Posterior cingulate gyrus (tissue), 11 donors: ENCODE measurements around the gene PON3.
"Not testable (repeated sequence)": the region's sequence is repeated elsewhere in the genome, so short reads cannot be mapped to it uniquely, and the experiment has no call there.

ENCODE experiments used
- DNase-seq, 10 donors: peaks; one replicate each; pipeline versions ENCODE4 v3.0.0 to v3.0.0-alpha.2; 2020 to 2021; ENCODE audit warnings: mixed read lengths in 3 of 10
- intact Hi-C: fragments of 100-400 bp; cut with DNase I; formaldehyde crosslinking; loops from one replicate; pipeline ENCODE4 v1.15.1; 2023

Gene PON3

DNA sequence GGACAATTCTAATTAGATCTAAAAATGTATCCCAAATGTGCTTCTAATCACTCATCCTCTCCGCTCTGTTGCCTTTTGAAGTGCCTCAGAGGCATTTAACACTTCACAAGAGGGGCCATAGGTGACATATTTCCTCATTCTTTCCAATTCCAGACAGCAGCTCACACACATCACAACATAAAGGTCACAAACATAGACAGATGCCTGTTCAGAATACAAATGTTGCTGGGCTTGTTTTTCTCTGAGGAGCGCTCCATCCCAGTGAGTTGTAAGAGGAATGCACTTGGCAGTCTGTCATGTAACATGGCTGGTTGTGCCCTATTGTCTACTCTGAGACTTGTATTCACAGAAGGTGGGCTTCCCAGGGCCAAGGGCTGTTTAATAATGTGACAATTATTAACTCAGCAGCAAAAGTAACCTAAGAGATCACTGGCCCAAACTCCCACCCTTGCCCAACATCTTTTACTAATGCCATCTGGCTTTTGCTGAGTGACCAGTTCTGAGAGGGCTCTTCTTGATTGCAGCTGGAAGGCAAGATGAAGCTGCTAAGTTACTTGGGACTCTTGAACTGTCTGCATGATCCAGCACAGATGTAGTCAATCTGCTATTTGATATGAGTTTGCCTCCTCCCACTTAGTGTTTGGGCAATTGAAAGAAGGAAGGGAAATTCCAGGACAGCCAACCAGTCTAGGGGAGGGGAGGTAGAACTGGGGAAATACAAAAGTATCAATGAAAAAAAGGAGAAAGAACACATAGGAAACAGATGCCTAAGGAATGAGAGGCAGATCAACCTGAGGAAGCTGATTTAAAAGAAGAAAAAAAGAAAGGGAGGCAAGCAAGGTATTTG, 25.0 kb upstream of the PON3 start:
- peak in 1 of 10 donors; percentile 38 for DNase-seq
- intact Hi-C loops: no loop called here

DNA sequence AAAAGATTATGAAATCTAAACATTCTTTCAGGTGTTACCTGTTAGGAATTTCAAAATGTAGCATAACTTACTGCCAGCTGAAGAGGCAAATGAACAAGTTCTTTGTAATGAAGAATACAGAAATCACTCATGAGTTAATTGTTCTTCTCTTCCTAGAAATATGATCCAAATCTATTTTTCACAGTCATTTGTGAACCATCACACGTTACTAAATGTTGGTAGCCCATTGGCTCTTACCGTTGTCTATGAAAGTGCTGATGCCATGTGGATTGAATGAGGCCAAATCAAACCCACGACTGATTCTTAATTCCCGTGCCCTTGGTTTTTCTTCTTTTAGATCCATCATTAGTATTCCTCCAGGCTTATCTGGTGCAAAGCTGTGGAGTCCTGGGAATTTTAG, 15.9 kb upstream of the PON3 start:
- no peak for DNase-seq
- intact Hi-C loops: no loop called here

DNA sequence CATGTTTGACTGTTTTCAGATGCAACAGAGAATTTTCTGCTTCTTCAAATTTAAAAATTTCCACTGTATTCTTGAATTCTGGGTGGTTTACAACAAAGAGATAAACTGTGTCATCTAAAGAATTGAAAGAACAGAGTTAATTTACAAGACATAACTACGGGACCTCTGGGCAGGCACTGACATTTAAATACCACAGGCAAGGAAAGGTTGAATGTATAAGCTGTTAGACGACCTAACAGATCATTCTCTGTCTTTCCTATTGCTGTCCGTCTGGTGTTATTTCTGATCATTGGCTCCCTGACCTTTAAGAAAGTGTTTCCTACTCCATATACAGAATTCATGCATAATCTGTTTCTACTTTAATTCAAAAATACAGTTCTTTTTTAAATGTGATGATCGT, 15.5 kb upstream of the PON3 start:
- no peak for DNase-seq
- intact Hi-C loops: no loop called here

DNA sequence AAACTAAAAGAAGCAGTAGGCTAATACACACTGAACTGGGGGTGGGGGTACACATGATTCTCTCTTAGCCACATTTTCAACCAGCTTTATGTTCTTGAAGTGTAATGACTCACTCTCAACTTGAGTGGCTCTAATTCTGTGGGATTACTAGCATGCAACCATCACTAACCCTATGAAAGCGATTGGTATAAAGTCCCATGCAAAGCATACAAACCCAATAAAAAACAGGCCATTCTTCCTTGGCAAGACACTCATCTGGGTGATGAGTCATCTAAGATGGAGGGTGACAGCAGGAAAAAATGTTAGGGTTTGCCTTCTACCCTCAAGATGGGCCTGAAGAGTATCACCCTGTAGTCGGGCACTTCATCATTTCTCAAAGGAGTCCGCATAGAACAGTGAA, 14.9 kb upstream of the PON3 start:
- DNase-seq: no peak
- intact Hi-C loops: no loop called here

DNA sequence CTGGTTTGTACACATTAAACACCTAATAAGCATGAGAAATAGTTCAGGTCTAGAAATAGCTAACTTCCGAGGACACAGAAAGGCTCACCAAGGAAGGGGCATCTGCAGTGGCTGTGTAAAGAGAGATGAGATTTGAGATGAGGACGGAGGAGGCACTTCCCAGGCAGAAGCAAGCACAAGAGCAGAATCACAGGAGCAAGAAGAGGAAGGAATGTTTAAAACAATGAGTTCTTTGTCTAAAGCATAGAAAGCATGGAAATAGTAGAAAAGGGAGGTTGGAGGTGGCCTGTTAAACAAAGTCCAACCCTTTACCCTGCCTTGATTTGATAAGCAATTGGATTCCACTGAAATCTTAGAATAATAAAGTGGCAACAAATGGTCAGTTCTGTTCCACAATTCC, 11.6 kb upstream of the PON3 start:
- no peak for DNase-seq
- intact Hi-C loops: no loop called here

DNA sequence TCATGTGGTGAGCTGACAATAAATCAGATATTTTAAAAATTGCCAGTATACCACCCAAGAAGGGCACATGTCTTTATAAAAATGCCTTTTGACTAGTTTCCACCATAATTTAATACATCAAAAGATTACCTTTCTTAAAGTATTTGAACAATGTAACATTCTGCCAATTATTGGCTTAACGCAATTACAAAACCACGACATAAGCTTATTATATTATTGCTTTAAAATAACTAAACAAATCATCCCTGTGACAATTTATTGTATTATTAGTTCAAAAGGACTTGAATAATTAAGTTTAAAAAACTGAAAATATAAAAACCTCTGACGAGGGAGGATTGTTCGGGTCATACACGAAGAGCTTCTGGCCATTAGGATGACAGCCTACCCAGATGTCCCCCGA, 9.6 kb upstream of the PON3 start:
- intact Hi-C loops: no loop called here

DNA sequence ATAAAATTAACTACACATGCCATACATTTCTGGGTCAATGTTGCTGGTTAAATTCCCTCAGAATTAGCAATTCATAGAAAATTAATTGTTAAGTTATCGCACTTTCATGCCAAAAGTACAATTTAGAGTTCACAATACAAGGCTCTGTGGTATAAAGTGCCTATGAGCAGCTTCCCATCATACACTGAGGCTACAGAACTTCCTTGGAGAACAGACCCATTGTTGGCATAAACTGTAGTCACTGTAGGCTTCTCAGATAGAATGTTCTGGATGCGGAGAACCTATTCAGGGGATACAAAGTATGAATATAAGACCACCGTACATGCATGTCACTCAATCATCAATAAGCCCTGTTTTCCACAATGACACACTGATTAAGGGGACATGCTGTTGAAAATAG, 9.0 kb upstream of the PON3 start:
- intact Hi-C loops: no loop called here
- no peak for DNase-seq

More for the DNA sequence above, 9.6 kb upstream of the PON3 start:
- DNase-seq: no peak

DNA sequence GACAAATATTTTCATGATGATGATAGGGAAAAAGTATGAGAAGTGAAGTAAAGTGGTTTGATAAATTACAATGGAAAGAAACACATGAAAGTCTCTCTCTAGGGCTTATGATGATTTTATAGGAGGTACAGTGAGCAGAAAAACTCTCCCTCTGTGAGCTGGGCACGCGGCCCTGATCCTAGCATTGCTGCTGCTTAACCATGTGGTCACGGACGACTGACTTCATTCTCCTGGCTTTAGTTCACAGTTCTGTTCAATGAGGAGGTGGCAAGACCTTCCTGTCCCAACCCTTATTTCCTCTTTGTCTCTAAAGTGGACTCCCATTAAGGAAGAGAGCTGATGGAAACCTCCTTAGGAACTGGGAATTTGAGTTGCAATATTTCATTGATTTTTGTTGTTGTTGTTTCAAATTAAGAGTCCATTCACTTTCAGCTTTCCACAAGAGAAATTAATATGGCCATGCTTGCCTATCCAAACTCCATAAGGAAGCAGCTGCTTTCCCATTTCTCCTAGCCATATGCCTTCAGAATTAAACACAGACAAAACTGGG, 8.2 kb upstream of the PON3 start:
- DNase-seq: peak in 2 of 10 donors; percentile 33 to 67
- intact Hi-C loops: no loop called here

DNA sequence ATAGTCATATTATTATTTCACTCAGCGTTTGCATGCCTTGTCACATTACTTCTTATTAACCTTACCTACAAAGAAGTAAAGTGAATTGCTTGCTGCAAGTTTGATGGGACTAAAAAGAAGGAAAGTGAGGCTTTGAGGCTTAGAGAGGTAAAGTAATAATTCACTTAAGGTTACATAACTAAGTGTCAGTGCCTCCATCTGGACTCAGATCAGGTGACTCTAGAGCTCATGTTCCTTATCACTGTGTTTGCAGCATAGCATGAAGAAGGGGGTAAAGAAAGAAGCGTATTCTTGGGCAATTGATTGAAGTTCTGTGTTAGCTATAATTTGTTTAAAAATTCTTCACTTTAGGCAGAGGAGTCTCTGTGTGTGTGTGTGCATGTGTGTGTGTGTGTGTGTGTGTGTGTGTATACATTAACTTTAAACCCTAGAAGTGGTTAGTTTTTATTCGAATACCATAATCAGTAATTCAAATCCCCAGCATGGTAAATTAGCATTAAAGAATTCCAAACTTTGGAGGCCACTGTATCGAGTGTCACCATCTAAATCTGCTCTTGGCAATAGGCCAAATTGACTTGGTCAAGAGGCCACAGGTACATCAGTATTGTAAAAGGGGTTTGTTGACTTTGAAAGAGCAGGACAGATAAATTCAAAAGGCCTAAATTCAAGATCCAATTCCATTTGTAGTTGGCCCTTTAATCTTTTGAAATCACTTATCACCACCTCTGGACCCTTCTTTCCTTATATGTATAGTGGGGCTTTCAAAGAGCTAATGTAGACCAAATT, 2.2 kb upstream of the PON3 start:
- intact Hi-C loops: no loop called here
- no peak for DNase-seq

DNA sequence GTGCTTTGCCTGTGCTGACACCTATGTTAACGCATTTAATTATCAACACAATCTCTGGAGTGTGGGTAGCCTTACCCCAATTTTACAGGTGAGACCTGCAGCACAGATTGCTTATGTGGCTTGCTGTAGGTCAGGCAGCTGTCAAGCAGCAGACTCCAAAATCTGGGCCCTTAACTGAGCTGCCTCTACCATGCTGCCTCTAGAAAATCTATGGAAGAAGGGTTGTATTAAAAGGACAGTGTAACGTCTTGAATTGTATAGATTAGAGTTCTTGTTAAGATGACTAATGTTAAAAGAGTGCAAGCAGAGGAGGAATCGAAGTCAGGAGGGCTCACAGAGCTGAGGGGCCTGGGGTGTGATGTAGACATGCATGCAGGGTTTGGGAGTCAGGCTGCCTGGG, 1.2 kb upstream of the PON3 start:
- intact Hi-C loops: no loop called here
- DNase-seq: no peak

DNA sequence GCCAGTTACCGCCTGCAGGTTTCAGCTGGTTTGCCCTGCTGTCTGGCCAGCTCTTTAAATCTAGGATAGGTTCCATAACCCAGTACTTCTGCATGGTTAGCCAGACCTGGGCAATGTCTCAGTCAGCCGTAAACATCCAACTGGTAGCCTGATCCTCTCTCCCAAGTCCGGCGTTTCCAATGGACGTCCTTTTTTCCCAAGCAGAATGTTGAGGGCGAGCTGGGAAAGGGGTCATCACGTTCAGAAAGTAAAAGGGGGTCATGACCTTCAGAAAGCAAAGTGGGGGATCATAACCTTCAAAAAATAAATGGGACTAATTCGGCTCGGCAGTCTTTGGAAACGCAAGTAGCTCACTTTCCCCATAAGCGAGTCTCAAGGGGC, 430 bp downstream of the PON3 start:
- intact Hi-C loops: no loop called here
- no peak for DNase-seq

DNA sequence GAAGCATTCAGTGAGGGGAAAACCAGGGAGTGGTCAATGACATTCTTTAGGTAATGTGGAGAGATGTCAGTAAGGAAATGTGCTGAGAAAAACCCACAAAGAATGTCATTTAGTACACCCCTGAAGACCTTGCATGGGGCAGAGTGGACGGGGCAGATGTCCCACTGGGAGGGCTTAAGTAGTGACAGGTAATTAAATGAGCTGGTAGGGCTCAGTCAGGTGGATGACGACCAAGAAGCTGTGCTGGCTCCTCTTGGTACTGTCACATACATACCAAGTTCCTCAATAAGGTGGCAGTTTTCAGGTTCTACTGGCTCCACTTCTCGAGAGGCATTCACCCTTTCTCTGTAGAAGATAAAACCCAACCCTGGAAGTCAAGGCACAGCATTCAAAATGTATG, 1.8 kb downstream of the PON3 start:
- DNase-seq: no peak
- intact Hi-C loops: no loop called here

DNA sequence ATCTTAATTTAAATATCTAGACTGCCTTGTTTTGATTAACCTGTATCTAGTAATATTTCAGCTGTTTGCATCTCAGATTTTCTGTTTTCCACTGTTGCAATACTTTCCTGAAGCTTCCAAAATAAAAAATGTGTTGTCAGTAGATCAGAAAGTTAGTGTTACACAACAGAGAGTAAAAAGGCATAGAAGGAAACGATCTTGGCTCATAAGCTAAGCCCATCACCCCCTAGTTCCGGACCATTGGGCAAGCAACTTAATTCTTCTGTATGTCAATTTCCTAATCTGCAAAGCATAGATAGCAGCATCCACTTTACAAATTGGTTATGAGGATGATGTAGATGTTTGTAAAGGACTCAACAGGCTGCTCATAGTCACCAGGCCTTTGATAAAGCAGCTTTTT, 4.4 kb downstream of the PON3 start:
- DNase-seq: no peak
- intact Hi-C loops: no loop called here

DNA sequence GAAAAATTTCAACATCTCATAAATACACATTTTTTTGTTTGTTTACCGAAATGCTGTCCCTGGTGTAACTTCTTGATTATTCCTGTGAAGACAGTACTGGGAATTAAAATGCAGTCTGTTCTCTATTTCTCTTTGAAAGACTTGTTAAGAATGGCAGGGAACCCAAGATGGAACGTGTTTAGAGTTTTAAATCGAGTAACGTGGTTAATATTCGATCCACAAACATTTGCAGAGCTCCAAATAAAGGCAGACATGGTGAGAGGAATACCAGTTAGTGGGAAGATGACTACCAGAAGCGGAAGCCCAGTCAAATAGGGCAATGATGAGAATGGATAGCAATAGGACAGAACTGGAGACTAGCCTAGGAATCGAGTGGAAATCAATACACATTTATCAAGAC, 6.7 kb downstream of the PON3 start:
- intact Hi-C loops: no loop called here
- DNase-seq: no peak

DNA sequence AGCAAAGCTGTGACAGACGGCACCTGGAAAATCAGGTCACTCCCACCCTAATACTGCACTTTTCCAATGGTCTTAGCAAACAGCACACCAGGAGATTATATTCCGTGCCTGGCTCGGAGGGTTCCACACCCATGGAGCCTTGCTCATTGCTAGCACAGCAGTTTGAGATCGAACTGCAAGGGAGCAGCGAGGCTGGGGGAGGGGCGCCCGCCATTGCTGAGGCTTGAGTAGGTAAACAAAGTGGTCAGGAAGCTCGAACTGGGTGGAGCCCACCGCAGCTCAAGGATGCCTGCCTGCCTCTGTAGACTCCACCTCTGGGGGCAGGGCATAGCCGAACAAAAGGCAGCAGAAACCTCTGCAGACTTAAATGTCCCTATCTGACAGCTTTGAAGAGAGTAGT, 16.7 kb downstream of the PON3 start:
- intact Hi-C loops: not testable (repeated sequence)

DNA sequence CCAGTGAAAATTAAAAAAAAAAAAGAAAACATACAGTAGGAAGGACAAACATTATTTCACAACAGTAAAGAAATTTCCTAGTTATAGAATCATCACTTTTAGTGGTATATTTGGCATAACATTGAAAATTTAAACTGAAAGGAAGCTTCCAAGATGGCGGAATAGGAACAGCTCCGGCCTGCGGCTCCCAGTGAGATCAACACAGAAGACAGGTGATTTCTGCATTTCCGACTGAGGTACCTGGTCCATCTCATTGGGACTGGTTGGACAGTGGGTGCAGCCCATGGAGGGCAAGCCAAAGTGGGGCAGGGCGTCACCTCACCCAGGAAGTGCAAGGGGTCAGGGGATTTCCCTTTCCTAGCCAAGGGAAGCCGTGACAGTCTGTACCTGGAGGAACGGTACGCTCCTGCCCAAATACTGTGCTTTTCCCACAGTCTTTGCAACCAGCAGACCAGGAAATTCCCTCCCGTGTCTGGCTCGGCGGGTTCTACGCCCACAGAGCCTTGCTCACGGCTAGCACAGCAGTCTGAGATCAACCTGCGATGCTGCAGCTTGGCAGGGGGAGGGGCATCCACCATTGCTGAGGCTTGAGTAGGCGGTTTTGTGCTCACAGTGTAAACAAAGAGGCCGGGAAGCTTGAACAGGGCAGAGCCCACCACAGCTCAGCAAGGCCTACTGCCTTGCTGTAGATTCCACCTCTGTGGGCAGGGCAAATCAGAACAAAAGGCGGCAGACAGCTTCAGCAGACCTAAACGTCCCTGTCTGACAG, 19.4 kb downstream of the PON3 start:
- intact Hi-C loops: no loop called here
- DNase-seq: peak in 3 of 10 donors; percentile 55 to 67 (median 57)

More for the DNA sequence above, 16.7 kb downstream of the PON3 start:
- peak in 1 of 10 donors; percentile 78 for DNase-seq

DNA sequence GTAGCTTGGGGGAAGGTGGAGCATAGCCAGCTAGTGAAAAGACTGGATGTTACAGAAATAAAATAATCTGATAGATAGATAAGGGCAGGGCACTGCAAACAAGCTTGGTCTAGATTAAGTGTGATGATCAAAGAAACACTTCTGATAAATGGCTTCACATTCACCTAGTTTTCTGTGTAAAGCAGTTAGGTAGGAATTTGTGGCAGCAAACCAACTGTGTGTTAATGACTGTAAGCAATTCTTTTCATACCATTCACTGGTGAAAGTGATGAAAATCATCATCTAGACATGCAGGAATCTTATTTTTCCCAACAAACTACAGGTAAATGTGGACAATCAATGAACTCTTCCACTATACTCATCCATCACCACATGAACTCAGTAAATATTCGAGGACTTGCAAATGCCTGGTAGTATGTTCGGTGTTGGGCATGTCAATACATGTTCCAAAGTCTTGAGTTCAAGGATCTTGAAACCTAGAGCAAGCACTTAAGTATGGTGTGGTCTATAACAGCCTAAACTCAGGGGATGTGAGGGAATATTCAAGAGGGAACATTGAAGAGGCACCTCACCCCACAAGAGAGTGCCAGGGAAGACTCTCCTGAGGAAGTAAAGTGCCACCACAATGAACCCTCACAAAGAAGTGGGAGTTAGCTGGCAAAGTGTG, 20.5 kb downstream of the PON3 start:
- intact Hi-C loops: no loop called here
- no peak for DNase-seq

DNA sequence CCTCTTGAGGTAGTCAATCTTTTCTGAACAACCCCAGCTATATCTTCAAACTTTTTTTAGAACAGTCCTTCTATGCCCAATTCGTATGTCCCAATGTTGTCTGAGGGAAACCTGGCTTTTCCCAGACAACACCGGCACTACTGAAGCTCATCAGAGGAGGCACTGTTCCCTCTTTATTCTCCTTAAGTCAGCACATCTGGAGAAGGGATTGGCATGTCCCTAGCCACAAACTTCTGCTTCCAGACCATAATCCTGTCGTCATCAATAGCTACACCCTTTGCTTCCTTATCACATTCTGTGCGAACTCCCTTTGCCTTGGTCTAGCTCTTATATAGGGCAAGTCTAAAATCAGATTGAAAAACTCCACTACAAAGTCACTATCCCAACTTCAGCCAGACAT, 22.9 kb downstream of the PON3 start:
- DNase-seq: no peak
- intact Hi-C loops: no loop called here

DNA sequence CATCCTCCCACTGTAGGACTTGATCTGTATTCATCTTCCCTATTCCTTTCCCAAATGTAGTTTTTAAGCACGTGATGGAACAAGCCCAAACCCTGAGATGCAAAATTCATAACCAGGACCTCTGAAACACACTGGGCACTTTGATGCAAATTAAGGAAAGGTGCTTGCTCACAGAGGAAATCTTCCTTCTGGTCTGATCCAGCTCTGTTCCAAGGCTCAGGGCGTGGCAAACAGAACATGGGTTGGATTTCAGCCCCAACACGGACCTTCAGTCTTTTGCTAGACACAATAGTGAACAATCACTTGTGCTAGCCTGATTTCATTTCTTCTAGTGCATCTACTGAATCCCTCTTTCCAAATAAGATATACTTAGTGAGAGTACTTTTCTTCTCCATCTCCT, 27.9 kb downstream of the PON3 start:
- DNase-seq: no peak
- intact Hi-C loops: no loop called here

DNA sequence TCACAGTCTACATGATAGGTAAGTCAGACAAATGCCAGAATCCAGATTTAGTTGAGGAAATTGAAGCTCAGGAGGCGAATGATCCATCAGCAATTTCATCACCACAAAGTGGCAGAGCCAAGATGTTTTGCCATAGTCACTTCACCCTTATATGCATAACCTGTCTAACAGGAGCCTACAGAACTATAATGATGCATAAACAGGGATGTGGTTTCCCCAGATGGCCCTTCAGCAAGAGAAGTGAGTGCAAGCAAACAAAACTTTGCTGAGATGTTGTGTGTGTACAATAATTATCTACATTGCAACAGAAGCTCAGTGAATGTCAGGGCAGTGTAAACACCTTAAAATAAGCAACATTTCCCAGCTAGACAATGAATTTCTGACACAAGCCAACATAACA, 28.6 kb downstream of the PON3 start:
- intact Hi-C loops: no loop called here
- DNase-seq: no peak
